CD4-positive, alpha-beta T cell treated with Interleukin-12 subunit alpha and Interleukin-12 subunit beta, for 1 hour (primary cell): ENCODE results near the gene ZNF358.
A peak's percentile ranks its signal among the peaks of the same experiment; 100 is the strongest.
"Not testable (repeated sequence)": the region's sequence is repeated elsewhere in the genome, so short reads cannot be mapped to it uniquely, and the experiment has no call there.

Experiments
- DNase-seq: peaks from one replicate; pipeline ENCODE4 v3.0.0-alpha.2; 2020

Gene ZNF358

GRCh38 chr19:7521551-7522071 is 5.7 kb downstream of the ZNF358 start:
- no peak for DNase-seq

DNA sequence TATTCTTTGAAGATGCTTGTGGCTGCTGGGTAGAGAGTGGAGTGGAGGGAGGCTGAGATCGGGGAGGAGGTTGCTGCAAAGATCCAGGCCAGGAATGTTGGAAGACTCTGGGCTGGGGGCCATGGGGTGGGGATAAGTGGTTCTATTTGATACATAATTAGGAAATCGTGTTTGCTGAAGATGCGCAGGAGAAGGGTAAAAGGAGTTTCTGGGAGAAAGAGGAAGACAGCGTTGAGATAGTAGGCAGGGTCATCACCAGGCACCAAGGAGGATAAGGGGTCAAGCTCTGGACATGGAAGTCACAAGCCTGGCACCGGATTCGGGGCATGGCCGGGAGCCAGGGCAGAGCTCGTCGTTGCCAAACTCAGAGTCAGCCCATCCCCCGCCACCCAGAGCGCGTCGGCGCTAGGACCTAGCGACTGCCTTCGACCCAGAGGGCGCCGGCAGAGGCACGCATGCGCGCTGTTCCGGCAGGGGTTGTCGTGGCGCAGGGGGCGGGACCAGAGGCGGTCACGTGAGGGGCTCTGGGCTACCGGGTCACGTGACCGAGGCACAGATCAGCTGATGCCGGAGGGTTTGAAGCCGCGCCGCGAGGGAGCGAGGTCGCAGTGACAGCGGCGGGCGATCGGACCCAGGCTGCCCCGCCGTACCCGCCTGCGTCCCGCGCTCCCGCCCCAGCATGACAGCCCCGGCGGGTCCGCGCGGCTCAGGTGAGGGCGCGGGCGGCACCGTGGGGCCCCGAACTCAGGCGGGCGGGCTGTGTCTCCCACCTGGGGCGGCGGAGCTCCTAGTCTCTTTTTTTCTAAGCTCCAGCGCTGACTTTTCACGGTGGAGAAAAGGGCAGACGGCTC is 6.4 kb downstream of the ZNF358 start, which contains the start of gene MCOLN1:
Gene MCOLN1 (plus strand): TSS at position 553 of the 851 bp plus-strand sequence. CDS start 127 bp downstream, at position 680.
- DNase-seq: peak; percentile 99

- DNase-seq: no peak
These were observed 7.2 kb downstream of the ZNF358 start for GRCh38 chr19:7522923-7523667.

DNA sequence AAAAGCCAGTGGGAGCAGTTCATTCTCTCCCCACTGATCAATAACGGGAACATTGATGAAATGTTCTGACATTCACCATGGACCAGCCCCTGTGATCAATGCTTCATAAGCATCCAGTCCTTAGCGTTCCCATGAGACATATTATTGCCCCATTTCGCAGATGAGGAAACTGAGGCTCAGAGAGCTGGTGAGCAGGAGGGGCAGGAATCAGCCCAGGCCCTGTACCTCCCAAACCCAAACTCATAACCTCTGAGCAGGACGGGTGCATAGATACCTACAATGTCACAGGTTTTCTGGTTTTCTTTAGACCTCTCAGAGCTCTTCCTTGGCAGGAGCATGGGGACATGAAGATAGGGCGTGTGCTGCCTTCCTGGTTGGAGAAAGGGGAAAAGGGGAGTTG is 8.6 kb downstream of the ZNF358 start:
- DNase-seq: no peak

GRCh38 chr19:7524992-7525739 is 9.3 kb downstream of the ZNF358 start:
- DNase-seq: no peak

- no peak for DNase-seq
These were observed 10.4 kb downstream of the ZNF358 start for GRCh38 chr19:7526059-7526929.

DNA sequence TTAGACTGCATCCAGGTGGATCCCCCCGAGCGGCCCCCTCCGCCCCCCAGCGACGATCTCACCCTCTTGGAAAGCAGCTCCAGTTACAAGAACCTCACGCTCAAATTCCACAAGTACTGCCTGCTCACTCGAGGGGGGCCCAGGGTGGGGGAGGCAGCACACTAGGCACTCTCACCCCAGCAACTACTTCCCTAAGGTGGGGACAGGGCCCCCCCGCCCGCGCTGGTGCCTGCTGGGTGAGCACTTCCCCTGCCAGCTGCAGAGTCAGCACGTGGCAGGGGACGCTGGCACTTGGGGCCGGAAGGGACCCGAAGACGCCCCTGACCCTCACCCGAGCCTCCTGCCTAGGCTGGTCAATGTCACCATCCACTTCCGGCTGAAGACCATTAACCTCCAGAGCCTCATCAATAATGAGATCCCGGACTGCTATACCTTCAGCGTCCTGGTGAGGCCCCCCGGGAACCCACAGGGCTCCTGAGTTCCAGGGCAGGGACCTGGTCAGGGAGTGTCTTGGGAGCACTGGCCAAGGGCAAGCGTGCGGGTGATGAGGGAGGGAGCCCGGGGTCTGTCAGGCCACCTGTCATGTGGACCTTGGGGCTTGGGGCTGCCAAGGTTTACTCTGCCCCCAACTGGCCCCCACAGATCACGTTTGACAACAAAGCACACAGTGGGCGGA is 11.8 kb downstream of the ZNF358 start:
- no peak for DNase-seq

- no peak for DNase-seq
These were observed 12.3 kb downstream of the ZNF358 start for GRCh38 chr19:7528192-7528519.

DNA sequence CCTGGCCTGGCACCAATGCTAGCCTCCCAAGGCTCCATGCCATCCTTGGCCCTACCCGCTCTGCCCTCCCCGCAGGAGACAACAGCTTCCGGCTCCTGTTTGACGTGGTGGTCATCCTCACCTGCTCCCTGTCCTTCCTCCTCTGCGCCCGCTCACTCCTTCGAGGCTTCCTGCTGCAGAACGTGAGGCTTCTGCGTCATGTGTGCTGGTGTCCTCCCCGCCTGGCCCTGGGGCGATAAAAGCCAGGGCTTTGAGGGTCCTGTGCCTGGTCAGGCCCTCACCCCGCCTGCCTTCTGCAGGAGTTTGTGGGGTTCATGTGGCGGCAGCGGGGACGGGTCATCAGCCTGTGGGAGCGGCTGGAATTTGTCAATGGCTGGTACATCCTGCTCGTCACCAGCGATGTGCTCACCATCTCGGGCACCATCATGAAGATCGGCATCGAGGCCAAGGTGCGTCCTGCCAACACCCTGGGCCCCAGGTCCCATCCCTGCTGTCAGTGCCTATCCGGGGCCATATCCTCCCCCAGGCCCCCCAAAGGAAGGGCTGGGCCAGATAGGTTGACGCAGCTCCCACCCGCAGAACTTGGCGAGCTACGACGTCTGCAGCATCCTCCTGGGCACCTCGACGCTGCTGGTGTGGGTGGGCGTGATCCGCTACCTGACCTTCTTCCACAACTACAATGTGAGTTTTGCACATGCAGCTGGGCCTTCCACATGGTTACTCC is 12.8 kb downstream of the ZNF358 start:
- no peak for DNase-seq

GRCh38 chr19:7529246-7529600 is 13.3 kb downstream of the ZNF358 start:
- DNase-seq: no peak

DNA sequence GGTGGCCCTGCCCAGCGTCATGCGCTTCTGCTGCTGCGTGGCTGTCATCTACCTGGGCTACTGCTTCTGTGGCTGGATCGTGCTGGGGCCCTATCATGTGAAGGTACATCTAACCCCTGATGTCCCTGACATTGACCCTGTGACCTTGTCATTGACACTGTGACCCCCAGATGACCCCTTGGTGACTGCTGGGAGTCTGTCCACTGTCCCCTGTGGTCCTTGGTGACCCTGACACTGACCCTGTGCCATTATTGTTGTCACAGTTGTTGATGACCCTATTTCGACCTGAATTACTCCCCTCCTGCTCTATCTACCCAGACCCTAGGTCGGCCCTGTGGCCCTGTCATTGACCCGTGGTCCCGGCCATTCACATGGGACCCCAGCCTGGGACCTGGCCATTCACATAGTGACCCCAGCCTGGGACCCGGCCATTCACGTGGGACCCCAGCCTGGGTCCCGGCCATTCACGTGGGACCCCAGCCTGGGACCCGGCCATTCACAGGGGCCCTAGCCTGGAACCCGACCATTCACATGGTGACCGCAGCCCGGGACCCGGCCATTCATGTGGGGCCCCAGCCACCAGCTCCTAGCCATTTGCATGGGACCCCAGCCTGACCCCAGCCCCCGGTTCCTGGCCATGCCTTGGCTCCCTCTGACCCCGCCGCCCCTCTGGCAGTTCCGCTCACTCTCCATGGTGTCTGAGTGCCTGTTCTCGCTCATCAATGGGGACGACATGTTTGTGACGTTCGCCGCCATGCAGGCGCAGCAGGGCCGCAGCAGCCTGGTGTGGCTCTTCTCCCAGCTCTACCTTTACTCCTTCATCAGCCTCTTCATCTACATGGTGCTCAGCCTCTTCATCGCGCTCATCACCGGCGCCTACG is 13.9 kb downstream of the ZNF358 start:
- DNase-seq: no peak

DNA sequence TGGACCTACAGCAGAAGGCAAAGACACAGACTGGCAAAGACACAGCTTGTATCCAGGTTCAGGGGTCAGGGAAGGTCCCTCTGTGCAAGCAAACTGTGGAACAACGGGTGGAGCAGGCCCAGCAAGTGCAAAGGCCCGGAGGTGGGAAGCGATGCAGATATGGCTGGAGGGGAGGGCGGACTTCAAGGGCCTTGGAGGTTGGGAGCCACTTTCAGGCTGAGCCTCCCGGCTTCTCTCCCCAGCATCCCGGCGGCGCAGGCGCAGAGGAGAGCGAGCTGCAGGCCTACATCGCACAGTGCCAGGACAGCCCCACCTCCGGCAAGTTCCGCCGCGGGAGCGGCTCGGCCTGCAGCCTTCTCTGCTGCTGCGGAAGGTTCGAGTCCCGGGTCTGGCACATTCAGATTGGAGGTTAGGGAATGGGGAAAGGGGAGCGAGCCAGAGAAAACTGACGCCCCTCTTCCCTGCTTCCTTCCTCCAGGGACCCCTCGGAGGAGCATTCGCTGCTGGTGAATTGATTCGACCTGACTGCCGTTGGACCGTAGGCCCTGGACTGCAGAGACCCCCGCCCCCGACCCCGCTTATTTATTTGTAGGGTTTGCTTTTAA is 17.5 kb downstream of the ZNF358 start:
- no peak for DNase-seq

DNA sequence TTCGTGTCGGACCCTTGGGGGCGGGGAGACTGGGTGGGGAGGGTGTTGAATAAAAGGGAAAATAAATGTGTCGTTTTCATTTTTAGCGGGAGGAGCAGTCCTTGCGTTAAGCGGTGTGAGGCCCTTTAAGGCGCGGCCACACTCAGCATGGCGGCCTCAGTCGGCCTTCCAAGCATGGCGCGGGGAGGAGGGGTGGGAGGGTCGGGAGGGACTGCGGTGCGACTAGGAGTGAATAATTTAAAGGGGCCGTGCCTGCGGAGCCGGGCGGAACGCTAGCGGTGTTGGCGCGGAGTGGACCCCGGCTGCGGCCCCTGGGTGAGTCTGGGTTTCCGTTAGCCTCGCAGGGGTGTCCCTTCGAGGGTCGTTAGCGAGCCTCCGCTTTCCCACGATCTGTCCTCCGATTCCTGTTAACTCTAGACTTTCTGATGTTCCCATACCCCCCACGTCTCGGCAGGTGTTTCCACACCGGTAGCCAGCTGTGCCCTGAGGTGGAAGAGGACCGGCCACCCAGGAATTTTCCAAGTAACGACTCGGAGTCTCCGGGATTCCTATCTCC is 18.1 kb downstream of the ZNF358 start:
- DNase-seq: peak; percentile 87

GRCh38 chr19:7534531-7535046 is 18.7 kb downstream of the ZNF358 start:
- peak; percentile 27 for DNase-seq

GRCh38 chr19:7535047-7535997 is 19.4 kb downstream of the ZNF358 start, which contains the start of gene PNPLA6:
Gene PNPLA6, plus strand, starts transcription at chr19:7535717. Its CDS starts 72 bp downstream, at chr19:7535789.
- DNase-seq: peak; percentile 92

- no peak for DNase-seq
These were observed 20.2 kb downstream of the ZNF358 start for GRCh38 chr19:7535998-7536695.

DNA sequence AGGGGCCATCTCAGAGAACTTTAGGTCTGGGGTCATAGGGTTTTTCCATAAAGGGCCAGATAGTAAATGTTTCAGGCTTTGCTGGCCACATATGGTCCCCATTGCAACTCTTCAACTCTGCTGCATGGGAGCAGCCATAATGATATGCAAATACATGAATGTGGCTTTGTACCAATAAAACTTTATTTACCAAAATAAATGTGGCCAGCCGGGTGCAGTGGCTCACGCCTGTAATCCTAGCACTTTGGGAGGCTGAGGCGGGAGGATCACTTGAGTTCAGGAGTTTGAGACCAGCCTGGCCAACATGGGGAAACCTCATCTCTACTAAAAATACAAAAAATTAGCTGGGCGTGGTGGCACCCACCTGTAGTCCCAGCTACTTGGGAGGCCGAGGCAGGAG is 23.1 kb downstream of the ZNF358 start:
- DNase-seq: not testable (repeated sequence)
